IMR-90 (cell line): ENCODE results near the gene KCNMA1.

ENCODE experiments used
- BHLHE40 ChIP-seq: fragments of 150-350 bp; IDR thresholded peaks from 2 replicates; pipeline ENCODE4 v1.6.1; 2016; ENCODE audit warnings: mild to moderate bottlenecking, low read depth, low read length
- CTCF ChIP-seq: conservative IDR thresholded peaks from 2 replicates; pipeline ENCODE4 v1.5.1; 2012; ENCODE audit warnings: mild to moderate bottlenecking, low read depth, low read length, improper control_type of control experiment
- MAFK ChIP-seq: IDR thresholded peaks from 2 replicates; pipeline ENCODE4 v1.6.1; 2012; ENCODE audit warnings: low read depth, low read length, improper control_type of control experiment
- MAZ ChIP-seq: IDR thresholded peaks from 2 replicates; pipeline ENCODE4 v1.6.1; 2012; ENCODE audit warnings: low read depth, mild to moderate bottlenecking, low read length, improper control_type of control experiment, moderate library complexity, borderline replicate concordance
- MXI1 ChIP-seq: IDR thresholded peaks from 2 replicates; pipeline ENCODE4 v1.6.1; 2012; ENCODE audit warnings: low read depth, mild to moderate bottlenecking, low read length, moderate library complexity, borderline replicate concordance
- RAD21 ChIP-seq: IDR thresholded peaks from 2 replicates; pipeline ENCODE4 v1.6.1; 2012; ENCODE audit warnings: low read length, improper control_type of control experiment
- RCOR1 ChIP-seq: IDR thresholded peaks from 2 replicates; pipeline ENCODE4 v1.6.1; 2012; ENCODE audit warnings: mild to moderate bottlenecking, low read length, improper control_type of control experiment; ENCODE audit not compliant: insufficient replicate concordance
- SMC3 ChIP-seq: fragments of 150-350 bp; IDR thresholded peaks from 2 replicates; pipeline ENCODE4 v1.6.1; 2016; ENCODE audit warnings: low read depth, mild to moderate bottlenecking, antibody characterized with exemption, low read length, moderate library complexity

GRCh38 chr10:77516575-77516974 lies 121.0 kb downstream of the KCNMA1 start:
- no peak for TF ChIP-seq CTCF
- no peak for TF ChIP-seq MXI1
- no peak for TF ChIP-seq MAFK
- TF ChIP-seq RAD21, result no peak
- TF ChIP-seq RCOR1, result no peak
- no peak for TF ChIP-seq BHLHE40
- TF ChIP-seq SMC3, result no peak
- no peak for TF ChIP-seq MAZ
